Measurements from ENCODE around the gene BFSP1.

The BFSP1 gene

DNA sequence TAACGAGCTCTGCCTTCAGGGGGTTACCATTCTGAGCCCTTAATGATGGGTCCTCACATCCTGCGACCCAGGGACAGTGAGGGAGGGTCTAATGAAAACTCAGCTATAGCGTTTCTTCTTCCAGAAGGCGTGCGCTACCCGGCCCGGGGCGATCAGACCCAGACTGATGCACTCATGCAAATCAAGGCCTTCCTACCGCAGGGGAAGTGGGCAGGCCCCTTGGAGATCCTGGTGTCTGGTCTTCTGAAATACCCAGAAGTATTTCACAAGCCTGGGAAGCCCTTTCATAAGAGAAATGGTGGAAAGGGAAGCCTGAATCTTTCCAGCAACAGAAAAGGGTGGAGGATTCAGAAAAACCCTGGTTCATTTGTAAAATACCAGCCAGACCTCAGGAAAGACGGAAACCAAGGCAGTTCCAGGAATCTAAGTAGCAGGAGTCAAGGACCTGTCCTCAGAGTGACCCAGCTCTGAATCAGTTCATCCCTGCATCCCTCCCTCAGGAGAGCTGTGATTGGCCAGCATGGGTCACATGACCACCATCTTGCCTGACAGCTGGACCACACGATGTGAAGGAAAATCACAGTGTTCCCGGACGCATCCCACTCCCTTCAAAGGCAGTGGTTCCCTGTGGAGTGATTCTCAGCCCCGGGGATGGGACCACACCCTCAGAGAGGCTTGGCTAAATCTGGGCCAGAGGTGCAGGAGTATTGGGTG is 12.7 kb downstream of the BFSP1 start:
- DNase-seq = no peak

DNA sequence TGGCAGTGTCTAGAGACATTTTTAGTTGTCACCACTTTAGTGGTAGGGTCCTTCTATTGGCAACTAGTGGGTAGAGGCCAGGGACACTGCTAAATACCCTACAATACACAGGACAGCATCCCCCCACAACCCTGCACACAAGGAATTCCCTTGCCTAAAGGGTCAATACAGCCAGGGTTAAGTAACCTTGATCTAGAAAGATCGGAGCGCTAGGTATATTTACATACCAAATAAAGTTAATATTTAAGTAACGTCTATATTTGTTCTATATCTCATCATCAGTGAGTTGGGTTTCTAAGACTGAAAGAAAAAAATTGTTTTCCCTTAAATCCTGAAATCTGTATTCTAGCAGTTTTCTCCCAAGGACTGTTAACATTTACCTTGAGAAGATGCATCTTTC is 16.1 kb downstream of the BFSP1 start:
- no peak for DNase-seq

DNA sequence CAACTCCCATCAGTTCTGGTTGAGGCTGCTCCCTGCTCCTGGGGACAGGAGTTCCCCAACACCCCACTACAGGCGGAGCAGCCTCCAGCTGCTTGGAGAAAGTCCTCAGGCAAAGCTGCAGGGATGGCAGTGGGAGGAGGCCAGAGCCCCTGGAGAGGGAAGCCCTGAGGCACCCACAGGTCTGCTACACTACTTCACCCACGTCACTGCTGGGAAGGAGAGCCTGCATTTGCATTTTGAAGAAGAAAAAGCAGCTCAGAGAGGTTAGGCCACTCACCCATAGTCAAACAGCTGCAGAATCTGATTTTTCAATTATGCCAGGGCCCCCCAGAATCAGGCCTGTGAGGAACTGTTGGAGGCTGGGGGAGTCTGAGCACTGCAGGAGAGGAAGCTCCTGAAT is 17.2 kb downstream of the BFSP1 start:
- no peak for DNase-seq

DNA sequence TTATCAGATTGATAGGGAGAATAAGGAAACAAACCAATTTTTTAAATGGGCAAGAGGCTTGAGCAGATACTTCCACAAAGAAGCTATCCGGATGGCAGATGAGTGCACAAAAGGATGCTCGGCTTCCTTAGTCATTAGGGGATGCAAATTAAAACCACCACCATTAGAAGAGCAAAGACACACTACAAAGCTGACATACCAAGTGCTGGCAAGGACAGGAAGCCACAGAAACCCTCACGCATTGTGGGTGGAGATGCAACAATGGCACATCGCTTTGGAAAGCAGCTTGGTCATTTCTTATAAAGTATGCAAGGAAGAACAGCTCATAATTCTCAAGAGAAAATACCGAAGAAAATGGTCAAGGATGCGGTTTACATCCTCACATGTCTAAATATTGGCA is 19.8 kb downstream of the BFSP1 start:
- DNase-seq = no peak

DNA sequence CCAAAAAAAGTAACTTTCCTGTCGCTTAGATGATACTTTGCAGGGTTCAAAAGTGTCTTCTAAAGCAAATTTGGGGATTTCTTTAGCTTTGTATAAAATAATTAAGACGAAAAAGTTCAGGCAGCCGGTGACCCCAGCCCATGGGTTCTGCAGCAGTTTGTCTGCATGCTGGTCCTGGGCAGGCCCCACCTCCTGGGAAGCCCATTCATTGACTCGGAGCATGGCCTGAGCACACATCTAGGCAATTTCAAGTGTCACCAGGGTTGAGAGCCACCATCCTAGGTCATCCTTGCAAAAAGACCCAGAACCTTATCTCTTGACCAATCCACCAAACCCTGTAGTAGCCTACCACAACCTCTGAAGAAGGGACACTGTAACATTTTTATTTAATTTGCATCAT is 20.6 kb downstream of the BFSP1 start:
- DNase-seq = no peak

DNA sequence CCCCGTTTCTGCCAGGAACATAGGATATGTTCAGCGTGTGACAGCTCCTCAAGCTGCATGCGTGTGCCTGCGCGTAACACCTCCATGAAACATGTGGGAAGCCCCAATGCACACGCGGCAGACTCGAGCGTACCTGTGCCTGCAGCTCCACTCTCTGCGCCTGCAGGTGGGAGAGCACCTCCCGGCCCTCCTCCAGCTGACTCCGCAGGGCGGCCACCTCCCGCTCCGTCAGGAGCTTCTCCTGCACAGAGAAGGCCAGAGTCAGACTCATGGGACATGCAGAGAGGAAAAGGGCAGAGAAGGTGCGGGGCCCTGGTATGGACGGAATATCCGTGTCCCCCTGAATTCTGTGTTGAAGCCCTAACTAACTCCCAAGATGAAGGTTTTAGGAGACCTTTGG is 22.4 kb downstream of the BFSP1 start:
- DNase-seq = no peak

DNA sequence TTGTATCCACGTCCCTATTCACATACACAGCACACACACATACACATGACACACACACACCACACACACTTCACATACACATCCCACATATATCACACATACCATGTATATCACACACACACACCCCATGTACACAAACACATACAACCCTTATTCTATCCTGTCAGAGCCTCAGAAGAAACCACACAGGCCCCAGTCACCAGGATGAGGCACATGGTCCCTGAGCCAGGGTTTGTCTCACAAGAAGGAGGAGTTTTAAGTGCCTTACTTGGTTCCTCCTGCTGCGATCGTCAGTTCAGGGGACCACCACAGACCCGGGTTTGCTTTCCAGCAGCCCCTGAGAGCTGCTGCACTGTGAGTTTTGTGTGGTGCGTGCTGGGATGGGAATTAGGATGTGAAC is 23.6 kb downstream of the BFSP1 start:
- DNase-seq = no peak

DNA sequence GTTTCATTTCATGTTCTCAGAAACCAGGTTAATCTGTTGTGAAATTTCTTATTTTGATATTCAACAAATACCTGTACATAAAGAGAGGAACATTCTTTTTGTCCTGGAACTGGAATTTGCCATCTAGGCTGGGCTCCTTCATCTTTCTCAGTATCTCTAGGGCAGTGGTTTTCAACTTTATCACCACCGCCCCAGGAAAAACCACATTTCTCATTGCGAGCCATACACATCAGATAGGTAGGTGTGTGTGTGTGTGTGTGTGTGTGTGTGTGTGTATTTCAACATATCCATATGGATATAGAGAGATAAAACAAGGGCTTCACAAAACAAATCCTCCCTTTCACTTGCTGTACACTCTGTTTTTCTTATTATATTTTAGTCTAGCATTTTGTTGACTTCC is 24.1 kb downstream of the BFSP1 start:
- no peak for DNase-seq

DNA sequence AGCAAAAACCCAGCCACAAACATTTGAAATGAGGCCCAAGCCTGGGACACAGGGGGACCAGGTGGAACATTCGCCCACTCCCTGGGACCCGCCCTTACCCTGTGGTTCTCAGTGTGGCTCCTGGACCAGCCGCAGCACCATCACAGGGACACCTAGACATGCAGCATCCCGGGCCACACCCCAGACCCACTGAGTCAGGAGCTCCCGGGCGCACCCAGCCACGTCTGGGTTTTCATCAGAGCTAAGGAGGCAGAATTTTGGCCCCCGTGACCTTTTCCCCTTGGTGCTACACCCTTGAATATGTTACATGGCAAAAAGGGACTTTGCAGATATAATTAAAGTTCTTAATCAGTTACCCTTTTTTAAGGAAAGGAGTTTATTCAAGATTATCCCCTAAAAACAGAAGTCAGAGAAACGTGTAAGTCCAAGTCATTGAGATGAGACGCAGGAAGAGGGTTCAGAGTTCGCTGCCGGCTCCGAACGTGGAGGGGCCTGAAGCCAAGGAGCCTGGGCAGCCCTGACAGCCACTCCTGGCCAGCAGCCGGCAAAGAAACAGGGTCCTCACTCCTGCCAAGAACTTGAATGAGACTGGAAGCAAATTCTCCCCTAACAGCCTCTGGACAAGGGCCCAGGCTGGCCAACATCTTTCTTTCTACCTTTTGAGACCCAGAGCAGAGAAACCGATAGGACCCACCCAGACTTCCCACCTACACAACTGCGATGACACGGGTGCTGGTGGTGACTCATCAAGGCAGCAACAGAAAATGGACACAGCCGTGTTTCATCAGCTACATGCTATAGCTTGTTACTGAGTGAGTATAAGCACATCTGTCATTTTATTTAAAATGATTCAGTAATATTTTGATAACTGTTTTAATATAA is 25.3 kb downstream of the BFSP1 start:
- DNase-seq = no peak

DNA sequence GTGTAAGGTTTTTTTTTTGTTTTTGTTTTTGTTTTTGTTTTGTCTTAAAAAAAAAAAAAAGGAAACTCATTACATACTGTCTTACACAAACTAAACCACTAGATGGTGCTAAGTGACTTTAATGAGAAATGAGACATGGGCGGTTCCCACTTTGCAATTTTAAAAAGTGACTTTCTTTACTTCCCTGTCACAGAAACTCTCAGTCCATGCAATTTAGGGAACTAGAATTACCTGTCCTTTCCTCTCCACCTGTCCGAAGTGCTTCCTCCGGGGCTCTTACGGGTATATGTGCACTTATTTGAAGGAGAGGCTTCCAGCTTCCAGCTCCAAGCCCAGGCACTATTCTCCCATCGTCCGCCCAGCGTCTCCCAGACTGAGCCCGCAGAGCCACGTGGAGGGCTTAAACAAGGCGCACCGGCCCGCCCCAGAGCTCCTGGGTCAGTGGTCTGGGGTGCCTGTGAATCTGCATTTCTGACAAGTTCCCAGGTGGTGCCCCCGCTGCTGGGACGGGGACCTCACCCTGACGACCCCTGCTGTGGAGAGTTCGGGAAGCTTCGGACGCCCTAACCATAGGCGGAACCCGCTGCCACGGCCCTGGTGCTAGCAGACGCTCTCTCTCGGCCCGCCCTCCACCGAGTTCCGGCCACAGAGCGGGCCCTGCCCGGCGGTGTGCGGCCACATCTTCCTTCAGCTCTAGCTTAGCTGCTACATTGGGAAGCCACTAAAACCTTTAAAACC is 26.1 kb downstream of the BFSP1 start:
- peak; percentile 70 for DNase-seq

DNA sequence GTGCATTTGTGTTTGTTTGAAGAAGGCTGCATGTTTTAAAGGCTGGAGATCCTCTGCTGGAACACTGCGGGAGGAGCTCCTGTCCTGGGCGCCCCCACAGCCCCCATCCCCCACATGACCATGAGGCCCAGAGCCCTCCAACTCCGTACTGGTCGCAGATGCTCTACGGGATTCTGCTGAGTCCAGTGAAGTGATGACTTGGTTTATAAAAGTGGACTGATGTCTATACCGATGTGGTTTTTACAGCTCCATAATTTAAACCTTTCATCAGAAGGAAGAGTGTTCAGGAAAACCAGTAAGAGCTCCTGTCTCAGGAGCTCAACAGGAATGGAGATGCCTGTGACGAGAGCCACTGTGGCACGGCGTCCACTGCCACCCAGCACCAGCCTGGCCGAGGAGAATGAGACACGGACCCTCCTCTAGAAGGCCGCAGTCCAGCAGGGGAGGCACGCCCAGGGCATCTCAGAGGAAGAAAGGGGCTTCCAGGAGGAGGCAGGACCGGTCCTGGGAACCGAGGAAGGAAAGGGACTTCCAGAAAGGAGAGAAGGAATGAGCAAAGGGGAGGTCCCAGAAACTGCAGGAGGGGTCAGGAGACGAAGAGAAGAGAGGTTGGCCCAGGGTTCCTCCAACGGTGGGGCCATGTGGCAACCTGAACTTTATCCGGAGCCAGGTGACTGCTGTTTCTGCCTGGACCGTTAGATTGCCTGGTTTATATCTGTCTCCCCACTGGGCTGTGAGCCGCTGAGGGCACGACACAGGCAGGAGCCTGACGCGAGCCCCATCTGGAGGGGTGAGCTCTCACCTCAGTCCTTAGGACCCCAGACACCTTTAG is 26.9 kb downstream of the BFSP1 start:
- DNase-seq = no peak

DNA sequence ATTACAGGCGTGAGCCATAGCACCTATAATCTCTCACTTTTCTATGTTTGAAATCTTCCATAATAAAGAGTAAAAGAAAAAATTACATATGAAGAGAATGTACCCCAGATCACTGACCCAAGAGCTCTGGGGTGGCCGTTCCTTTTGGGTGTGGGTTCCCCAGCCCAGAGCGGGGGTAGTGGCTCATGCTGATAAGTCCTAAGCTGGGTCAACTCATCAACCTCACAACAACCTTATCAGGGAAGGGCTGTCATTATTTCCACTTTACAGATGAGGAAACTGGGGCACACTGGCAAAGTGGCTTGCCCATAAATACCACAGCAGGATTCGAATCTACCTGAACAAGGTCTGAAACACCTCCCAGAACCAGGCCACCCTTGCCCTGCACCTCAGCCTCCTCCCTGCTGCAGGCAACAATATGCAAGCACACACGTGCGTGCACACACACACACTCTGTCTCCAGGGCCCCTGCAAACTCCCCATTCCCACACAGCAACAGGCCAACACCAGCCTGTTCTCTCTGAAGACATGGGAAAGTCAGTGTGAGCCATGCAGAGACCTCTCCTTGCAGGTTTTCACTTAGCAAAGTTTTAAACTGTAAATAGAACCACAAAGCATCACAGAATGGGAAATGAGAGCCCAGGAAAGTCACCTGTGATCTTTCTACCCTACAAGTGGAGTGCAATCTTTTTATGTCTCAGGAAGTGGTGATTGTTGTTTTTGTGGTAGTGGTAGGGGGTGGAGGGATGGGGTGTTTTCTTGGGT is 27.7 kb downstream of the BFSP1 start:
- DNase-seq = no peak

DNA sequence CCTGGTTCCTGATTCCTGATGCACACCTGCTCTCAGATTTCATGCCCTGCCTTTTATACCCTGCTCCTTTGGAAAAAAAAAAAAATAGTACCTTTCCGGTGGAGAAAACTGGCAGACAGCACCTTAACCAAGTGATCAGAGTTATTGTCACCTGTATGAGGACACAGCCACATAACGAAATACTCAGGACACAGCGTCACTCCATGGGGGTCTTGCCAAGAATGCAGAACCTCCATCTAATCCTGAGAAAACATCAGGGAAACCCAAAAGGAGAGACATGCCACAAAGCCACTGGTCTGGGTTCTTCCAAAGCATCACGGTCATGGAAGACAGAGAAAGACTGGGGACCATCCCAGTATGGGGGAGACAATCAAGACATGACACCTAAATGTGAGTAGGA is 29.1 kb downstream of the BFSP1 start:
- no peak for DNase-seq

DNA sequence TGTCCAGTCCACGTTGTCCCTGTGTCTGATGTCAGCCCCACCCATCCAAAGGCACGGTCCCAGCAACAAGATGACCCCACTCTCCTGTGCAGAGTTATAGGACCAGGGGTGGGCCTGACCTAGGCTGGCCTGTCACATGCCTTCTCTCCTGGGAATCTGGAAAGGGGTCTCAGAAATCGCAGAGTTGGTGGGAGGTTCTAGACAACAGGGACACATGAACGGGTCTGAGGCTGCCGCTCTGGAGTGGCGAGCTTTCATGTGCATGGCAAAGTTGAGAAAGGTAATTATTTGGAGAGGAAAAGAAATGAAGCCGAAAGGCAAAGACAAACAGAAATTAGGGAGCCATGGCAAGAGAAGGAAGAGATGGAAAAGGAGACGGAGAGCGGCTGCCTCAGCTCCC is 29.5 kb downstream of the BFSP1 start:
- no peak for DNase-seq

DNA sequence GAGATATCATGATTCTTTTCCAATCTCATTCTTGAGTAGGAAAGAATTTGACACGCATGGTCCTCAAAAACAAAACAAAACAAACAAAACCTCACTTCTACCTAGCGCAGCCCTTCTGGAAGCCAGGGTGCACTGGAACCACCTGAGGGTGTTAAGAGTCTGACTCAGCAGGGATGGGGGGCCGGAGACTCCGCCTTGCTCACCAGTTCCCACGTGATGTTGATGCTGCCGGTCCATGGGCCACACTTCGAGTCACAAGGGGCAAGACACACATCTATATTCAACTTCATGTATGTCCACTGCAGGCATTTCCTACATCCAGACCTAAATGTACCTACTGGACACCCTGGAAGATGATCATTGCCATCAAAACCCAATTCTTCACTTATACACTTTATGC is 30.4 kb downstream of the BFSP1 start:
- DNase-seq = no peak

DNA sequence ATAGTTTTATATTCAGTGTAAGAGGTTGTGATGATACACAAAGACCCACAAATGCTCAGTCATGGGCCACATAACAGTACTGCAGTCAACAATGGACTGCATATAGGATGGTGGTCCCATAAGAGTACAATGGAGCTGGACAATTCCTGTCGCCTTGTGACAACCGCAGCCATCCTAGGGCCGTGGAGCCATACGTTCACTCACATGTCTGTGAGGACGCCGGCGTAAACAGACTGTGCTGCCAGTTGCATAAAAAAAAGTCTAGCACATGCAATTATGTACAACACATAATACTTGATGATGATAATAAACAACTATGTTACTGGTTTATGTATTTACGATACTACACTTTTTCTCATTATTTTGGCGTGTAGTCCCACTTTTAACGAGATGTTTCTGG is 30.9 kb downstream of the BFSP1 start:
- no peak for DNase-seq

DNA sequence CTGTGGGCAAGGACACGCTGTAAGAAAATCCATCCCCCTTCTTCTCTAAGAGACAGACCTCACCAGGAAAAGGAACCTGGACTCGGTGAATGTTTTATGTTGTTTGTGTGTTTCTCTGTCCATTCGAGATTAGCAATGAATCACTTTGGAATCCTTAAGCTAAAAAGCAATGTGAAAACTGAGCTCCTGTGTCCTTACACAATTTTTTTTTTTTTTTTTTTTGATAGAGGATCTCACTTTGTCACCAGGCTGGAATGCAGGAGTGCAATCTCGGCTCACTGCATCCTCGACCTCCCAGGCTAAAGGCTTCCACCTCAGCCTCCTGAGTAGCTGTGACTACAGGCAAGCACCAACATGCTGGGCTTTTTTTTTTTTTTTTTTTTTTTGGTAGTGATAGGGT is 32.1 kb downstream of the BFSP1 start:
- DNase-seq = no peak

DNA sequence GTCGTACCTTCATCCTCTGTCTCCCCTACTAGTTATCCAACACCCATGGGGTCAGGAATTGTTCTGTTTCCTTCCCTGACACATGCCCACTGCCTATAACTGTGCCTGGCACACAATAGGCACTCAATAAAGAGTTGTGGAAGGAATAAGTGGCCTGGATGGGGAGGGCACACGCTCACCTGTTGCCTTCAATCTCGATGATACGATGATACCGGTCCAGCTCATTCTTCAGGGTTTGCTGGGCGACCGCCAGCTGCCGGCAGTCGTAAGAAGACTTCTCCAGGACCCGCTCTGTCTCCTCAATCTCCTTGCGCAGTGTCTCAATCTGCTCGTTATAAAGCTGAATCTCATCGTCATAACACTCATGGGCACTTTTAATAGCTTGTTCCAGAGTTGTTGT is 32.5 kb downstream of the BFSP1 start:
- DNase-seq = no peak

DNA sequence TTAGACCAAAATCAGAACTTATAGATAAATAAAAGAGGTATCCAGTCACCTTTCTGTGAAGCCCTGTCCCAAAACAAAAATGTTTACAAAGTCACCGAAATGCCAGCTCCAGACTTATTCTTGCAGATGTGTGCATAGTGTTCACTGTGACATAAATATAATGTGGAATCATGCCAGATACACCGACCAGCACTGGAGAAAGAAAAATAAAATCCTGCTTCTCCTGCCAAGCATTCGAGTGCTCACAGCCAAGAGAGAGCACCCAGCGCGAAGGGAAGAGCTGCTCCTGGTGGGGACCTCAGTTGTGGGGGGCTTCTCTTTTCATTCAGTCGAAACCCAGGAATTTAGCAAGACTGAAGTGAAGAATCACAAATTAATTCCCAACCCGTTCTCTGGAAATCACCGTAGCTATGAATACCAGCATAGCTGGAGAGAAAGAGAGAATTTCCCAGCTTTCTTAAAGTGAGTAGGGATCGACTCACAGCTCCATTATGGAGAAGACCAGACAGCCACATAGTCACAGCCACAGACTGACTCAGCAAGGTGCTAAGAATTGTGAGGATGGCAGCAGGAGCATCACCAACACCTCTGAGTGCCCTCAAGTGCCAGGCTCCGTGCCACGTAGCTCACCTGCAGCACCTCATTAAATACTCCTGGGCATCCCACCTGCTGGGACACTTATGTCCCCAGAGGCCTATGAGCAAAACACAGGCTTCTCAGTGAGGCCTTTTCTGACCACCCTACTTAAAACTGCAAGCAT is 33.2 kb downstream of the BFSP1 start:
- no peak for DNase-seq

DNA sequence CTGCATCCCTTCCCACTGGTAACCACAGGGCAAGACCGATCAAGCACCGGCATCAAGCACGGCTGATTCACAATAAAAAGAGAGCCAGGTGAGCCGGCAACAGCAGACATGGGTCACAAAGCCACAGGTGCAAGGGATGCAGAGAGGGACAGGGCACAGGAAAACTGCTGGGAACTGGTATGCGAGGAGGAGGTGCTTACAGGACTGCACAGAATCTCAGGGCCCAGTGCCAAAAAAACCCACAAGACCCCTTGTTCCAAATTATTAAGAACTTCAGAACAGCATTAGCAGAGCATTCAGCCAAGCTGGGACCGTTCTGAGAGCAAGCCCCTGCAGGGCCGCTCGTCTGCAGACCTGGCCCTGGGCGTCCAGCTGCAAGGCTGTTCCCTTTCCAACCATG is 35.4 kb downstream of the BFSP1 start:
- no peak for DNase-seq

DNA sequence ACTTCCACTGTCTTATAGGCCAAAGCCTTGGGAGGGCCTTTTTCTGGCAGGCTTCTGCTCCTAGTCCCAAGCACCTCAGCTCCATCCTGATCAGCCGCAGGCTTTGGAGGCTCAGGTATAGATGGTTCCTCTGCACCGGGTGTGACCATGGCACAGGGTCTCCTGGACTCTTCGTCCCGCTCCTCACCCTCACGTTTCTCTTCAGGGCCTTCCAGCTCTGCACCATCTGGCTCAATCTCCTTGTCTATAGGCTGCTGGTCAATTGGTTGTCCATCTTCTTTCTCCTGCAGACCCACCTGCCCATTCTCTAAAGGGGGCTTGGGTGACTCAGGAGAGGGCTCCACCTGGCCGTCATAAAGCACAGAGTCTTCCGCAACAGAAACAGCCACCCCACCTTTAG is 37.0 kb downstream of the BFSP1 start:
- DNase-seq = no peak
